Measurements from ENCODE around the gene KIF24. TPM values are rescaled to one million over a fixed set of nuclear protein-coding genes. Genes with fewer than 3 reads are reported as not detected.

Gene KIF24
- 10 to 100 TPM in 1 of 2 donors, 1 to 10 TPM in 1; 7.7 to 10.6 TPM for total RNA-seq
- 7.7 TPM for polyA plus RNA-seq (2013, experiment 1 of 2)
- 8.1 TPM for polyA plus RNA-seq (2013, experiment 2 of 2)
- long read RNA-seq, experiment 1, partial matches to known transcripts = 1 of 1 reads
- long read RNA-seq, experiment 1, other reads (novel, unspliced or antisense) = 0 of 1 reads
- long read RNA-seq, experiment 2, partial matches to known transcripts = 6 of 17 reads
- long read RNA-seq, experiment 2, other reads (novel, unspliced or antisense) = 11 of 17 reads
- long read RNA-seq, experiment 3, full-length matches to known transcripts = 1 of 12 reads
- long read RNA-seq, experiment 3, partial matches to known transcripts = 6 of 12 reads
- long read RNA-seq, experiment 3, other reads (novel, unspliced or antisense) = 5 of 12 reads
- long read RNA-seq, experiment 4 = 0 reads

- H3K27ac ChIP-seq (ENCODE audit: low read depth, low read length) = peak within 1 kb of the TSS; percentile 89
- TF ChIP-seq CTCF (conservative IDR thresholded peaks at IDR 0.05) = no peak
- Mint-ChIP-seq H3K4me3 (peak within 1 kb of the TSS; percentile 95), H3K36me3 (ENCODE audit: low read depth) (no peaks in the 10 kb centered on the region), H3K27ac (peak within 1 kb of the TSS; percentile 98), H3K9me3 (no peaks in the 10 kb centered on the region), H3K4me1 (peaks cover 30% of the 10 kb centered on the region), H3K27me3 (ENCODE audit: insufficient read depth) (no peaks in the 10 kb centered on the region)
- H3K4me1 ChIP-seq (ENCODE audit: control insufficient read depth, insufficient read depth, low read length) = peaks cover 10% of the 10 kb centered on the region
- H3K36me3 ChIP-seq (ENCODE audit: control insufficient read depth, insufficient read depth, low read length) = no peaks in the 10 kb centered on the region
- 0% methylated on average over 30 to 64 of the region's 64 CpGs for WGBS, 2 experiments (ENCODE audit: insufficient coverage in 1 of 2, insufficient read length in 1 of 2)
- DNase-seq = peak; percentile 98
- peak within 1 kb of the TSS; percentile 97 for H3K4me3 ChIP-seq (ENCODE audit: low read length)
- no peaks in the 10 kb centered on the region for H3K27me3 ChIP-seq (ENCODE audit: control insufficient read depth, insufficient read depth, low read length, poor library complexity, severe bottlenecking)
- H3K9me3 ChIP-seq (ENCODE audit: control insufficient read depth, low read length) = no peaks in the 10 kb centered on the region
- peak within 1 kb of the TSS; percentile 96 for H3K9ac ChIP-seq (ENCODE audit: extremely low read depth, low read length, poor library complexity, severe bottlenecking)
These were observed at the start of gene KIF24, which contains the start of gene NUDT2 for GRCh38 chr9:34328987-34329832. Gene KIF24 (minus strand): TSS chr9:34329268. CDS start chr9:34311346, 17,922 bp downstream. Gene NUDT2 (plus strand): TSS chr9:34329569. CDS start chr9:34339040, 9,471 bp downstream.

DNA sequence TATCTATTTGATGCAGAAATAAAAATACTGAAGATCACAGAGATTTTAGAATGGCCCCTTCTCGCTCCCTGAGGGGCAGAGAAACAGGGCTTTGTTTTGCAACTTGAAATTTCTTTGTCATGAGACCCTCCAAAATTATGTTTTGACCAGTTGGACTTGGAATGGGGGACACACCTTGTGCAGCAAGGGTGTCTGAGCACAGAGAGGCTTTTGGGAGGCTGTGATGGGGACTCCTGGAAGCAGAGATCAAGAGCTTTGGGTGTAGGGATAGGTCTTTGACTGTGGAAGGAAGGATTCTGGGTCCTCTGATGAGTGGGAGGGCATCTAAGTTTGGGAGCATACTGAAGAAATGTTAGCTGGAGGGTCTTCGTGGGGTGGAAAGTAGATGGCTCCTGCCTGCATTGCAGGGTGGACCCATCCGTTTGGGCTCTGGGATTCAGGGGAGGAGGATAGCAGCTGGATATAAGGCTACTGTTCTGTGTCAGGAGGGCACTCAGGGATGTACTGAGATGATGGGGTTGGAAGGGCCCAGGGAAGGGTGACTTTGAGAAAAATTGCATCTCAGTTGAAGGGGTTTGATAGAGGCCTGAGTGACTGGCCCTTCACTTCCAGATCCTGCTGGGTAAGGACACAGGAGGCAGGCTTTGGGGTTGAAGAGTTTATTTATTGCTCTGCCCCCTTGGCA, 49.5 kb upstream of the KIF24 start:
- H3K27me3 ChIP-seq (ENCODE audit: control insufficient read depth, insufficient read depth, low read length, poor library complexity, severe bottlenecking) = peaks cover 42% of the 10 kb centered on the region
- H3K36me3 ChIP-seq (ENCODE audit: control insufficient read depth, insufficient read depth, low read length) = peaks cover 4% of the 10 kb centered on the region
- peaks cover 28% of the 10 kb centered on the region for H3K4me1 Mint-ChIP-seq
- no peak overlapping the region for H3K4me3 ChIP-seq (ENCODE audit: low read length)
- TF ChIP-seq CTCF (conservative IDR thresholded peaks at IDR 0.05) = no peak
- peaks cover 49% of the 10 kb centered on the region for H3K27me3 Mint-ChIP-seq (ENCODE audit: insufficient read depth)
- H3K9me3 ChIP-seq (ENCODE audit: control insufficient read depth, low read length) = no peaks in the 10 kb centered on the region
- no peak overlapping the region for H3K4me3 Mint-ChIP-seq
- H3K27ac Mint-ChIP-seq = no peak overlapping the region
- H3K4me1 ChIP-seq (ENCODE audit: control insufficient read depth, insufficient read depth, low read length) = no peaks in the 10 kb centered on the region
- no peak for DNase-seq
- H3K36me3 Mint-ChIP-seq (ENCODE audit: low read depth) = peaks cover 6% of the 10 kb centered on the region
- H3K9me3 Mint-ChIP-seq = no peaks in the 10 kb centered on the region
- H3K9ac ChIP-seq (ENCODE audit: extremely low read depth, low read length, poor library complexity, severe bottlenecking) = no peak overlapping the region
- WGBS, 2 experiments (ENCODE audit: insufficient coverage in 1 of 2, insufficient read length in 1 of 2) = 89 to 90% methylated on average over 1 to 3 of the region's 3 CpGs
- H3K27ac ChIP-seq (ENCODE audit: low read depth, low read length) = no peak overlapping the region

DNA sequence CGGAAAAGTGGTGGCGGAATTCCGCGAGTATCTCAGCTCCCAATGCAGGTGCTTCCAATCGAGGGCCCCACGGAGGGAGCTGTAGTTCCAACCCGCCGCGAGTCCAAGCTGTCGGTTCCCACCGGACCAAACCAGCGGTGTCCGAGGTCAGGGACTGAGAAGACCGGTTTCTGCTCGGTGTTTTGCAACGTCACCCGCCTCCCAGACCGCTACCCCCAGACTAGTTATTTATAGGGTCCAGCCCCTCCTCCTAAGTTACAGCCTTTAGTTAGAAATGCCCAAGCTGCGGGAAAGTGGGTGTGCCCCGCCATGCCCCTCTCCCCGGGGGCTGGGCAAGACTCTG, 48.3 kb upstream of the KIF24 start:
- 16 to 32% methylated on average over 10 to 21 of the region's 21 CpGs for WGBS, 2 experiments (ENCODE audit: insufficient coverage in 1 of 2, insufficient read length in 1 of 2)
- H3K36me3 ChIP-seq (ENCODE audit: control insufficient read depth, insufficient read depth, low read length) = peaks cover 15% of the 10 kb centered on the region
- peak overlapping the region; percentile 92 for H3K4me3 ChIP-seq (ENCODE audit: low read length)
- peak overlapping the region; percentile 57 for H3K9ac ChIP-seq (ENCODE audit: extremely low read depth, low read length, poor library complexity, severe bottlenecking)
- peaks cover 37% of the 10 kb centered on the region for H3K27me3 Mint-ChIP-seq (ENCODE audit: insufficient read depth)
- no peak for TF ChIP-seq CTCF (conservative IDR thresholded peaks at IDR 0.05)
- no peak overlapping the region for H3K27ac ChIP-seq (ENCODE audit: low read depth, low read length)
- peak overlapping the region; percentile 36 for H3K27ac Mint-ChIP-seq
- peaks cover 28% of the 10 kb centered on the region for H3K4me1 Mint-ChIP-seq
- H3K27me3 ChIP-seq (ENCODE audit: control insufficient read depth, insufficient read depth, low read length, poor library complexity, severe bottlenecking) = peaks cover 31% of the 10 kb centered on the region
- no peak for DNase-seq
- H3K36me3 Mint-ChIP-seq (ENCODE audit: low read depth) = peaks cover 14% of the 10 kb centered on the region
- H3K9me3 Mint-ChIP-seq = peaks cover 6% of the 10 kb centered on the region
- peak overlapping the region; percentile 87 for H3K4me3 Mint-ChIP-seq
- no peaks in the 10 kb centered on the region for H3K9me3 ChIP-seq (ENCODE audit: control insufficient read depth, low read length)
- H3K4me1 ChIP-seq (ENCODE audit: control insufficient read depth, insufficient read depth, low read length) = no peaks in the 10 kb centered on the region
